Endothelial cell of umbilical vein (primary cell): ENCODE results near the gene CDK19. TPM values are rescaled to one million over a fixed set of nuclear protein-coding genes. Genes with fewer than 3 reads are reported as not detected.

Experiments used
- BruUV-seq: library from RNA; stranded (reverse); fragments of 400-500 nt; replicated peaks from 2 replicates; lab custom pipeline; 2021; lab: Mats Ljungman, UMichigan
- CTCF ChIA-PET: fragments of 300-600, 350-600 bp; sonication (Branson Sonifier 250); formaldehyde crosslinking; loops from one replicate; lab custom pipeline; 2021; ENCODE audit warnings: antibody characterized with exemption, inconsistent platforms; lab: Charles Lee
- POLR2A ChIA-PET: fragments of 300-600, 350-600 bp; sonication (Branson Sonifier 250); formaldehyde crosslinking; loops from one replicate; lab custom pipeline; 2021; ENCODE audit warnings: antibody characterized with exemption, inconsistent platforms; lab: Charles Lee
- DNase-seq: peaks from one replicate; pipeline ENCODE4 v3.0.0-alpha.2; 2011; ENCODE audit warnings: low read depth, low spot score
- FAIRE-seq: peaks from 2 replicates; lab custom pipeline; 2011; peaks lifted over from hg19 to GRCh38; lab: Jason Lieb, UNC
- H2AFZ ChIP-seq: 2 replicates; pipeline ENCODE4 v1.6.0; 2012; ENCODE audit warnings: low read depth, low read length, control low read depth, inconsistent platforms
- H3K27ac ChIP-seq: 2 replicates; pipeline ENCODE4 v1.5.1; 2011; ENCODE audit warnings: low read depth, mild to moderate bottlenecking, control low read depth, low read length, moderate library complexity; ENCODE audit not compliant: insufficient read depth
- H3K27me3 ChIP-seq, 2 experiments: 2 replicates each; pipeline versions ENCODE4 v1.6.0 to v1.6.1; 2011; ENCODE audit warnings: low read length in 2 of 2, mixed read lengths in 1 of 2; ENCODE audit not compliant: control insufficient read depth in 2 of 2, insufficient read depth in 2 of 2
- H3K36me3 ChIP-seq, 2 experiments: 2 replicates in 1 of 2; 3 replicates in 1 of 2; pipeline ENCODE4 v1.5.1; 2011; ENCODE audit warnings: low read length in 2 of 2, mild to moderate bottlenecking in 1 of 2, moderate library complexity in 1 of 2; ENCODE audit not compliant: control insufficient read depth in 2 of 2, insufficient read depth in 2 of 2; ENCODE audit errors: extremely low read depth in 1 of 2
- H3K4me1 ChIP-seq: 3 replicates; pipeline ENCODE4 v1.5.1; 2011; ENCODE audit warnings: mild to moderate bottlenecking, low read length; ENCODE audit not compliant: control insufficient read depth, insufficient read depth; ENCODE audit errors: extremely low read depth
- H3K4me2 ChIP-seq: 2 replicates; pipeline ENCODE4 v1.6.1; 2011; ENCODE audit warnings: low read length, control low read depth, mixed read lengths; ENCODE audit not compliant: insufficient read depth
- H3K4me3 ChIP-seq, 3 experiments: fragments of 200-600 bp in 1 of 3; sonication (generic), shearing (Covaris generic) in 1 of 3; replicated peaks in 1 of 3; 2 replicates each; pipeline ENCODE4 v1.5.1; 2011 to 2016; ENCODE audit warnings: control low read depth in 3 of 3, low read length in 3 of 3, mild to moderate bottlenecking in 2 of 3, inconsistent platforms in 1 of 3, low read depth in 1 of 3, moderate library complexity in 1 of 3; ENCODE audit not compliant: insufficient read depth in 1 of 3
- H3K79me2 ChIP-seq: 2 replicates; pipeline ENCODE4 v1.6.0; 2012; ENCODE audit warnings: low read length, inconsistent platforms; ENCODE audit not compliant: control insufficient read depth, insufficient read depth
- H3K9ac ChIP-seq: replicated peaks from 2 replicates; pipeline ENCODE3; 2011; ENCODE audit warnings: low read length, control low read depth; ENCODE audit not compliant: insufficient read depth; ENCODE audit errors: extremely low read depth
- H3K9me1 ChIP-seq: replicated peaks from 3 replicates; pipeline ENCODE4 v1.6.0; 2011; ENCODE audit warnings: mild to moderate bottlenecking, low read length; ENCODE audit not compliant: control insufficient read depth, insufficient read depth; ENCODE audit errors: extremely low read depth
- H3K9me3 ChIP-seq: replicated peaks from 2 replicates; pipeline ENCODE4 v1.5.1; 2012; ENCODE audit warnings: low read length, inconsistent platforms; ENCODE audit not compliant: control insufficient read depth, insufficient read depth
- H4K20me1 ChIP-seq: replicated peaks from 2 replicates; pipeline ENCODE3; 2011; ENCODE audit warnings: mild to moderate bottlenecking, low read length; ENCODE audit not compliant: control insufficient read depth, insufficient read depth; ENCODE audit errors: extremely low read depth
- EZH2 ChIP-seq: IDR thresholded peaks from 2 replicates; pipeline ENCODE4 v1.6.1; 2012; ENCODE audit warnings: borderline replicate concordance, low read depth, mild to moderate bottlenecking, moderate library complexity, low read length, inconsistent platforms; ENCODE audit not compliant: severe bottlenecking
- FOS ChIP-seq: IDR thresholded peaks from 2 replicates; pipeline ENCODE4 v1.6.1; 2011; ENCODE audit warnings: mild to moderate bottlenecking, low read length, moderate library complexity, borderline replicate concordance; ENCODE audit not compliant: insufficient read depth
- GATA2 ChIP-seq: IDR thresholded peaks from 2 replicates; pipeline ENCODE4 v1.7.0; 2011; ENCODE audit warnings: low read depth, mild to moderate bottlenecking, moderate library complexity, mixed read lengths, low read length; ENCODE audit not compliant: insufficient read length, insufficient read depth
- JUN ChIP-seq: IDR thresholded peaks from 2 replicates; pipeline ENCODE4 v1.6.1; 2011; ENCODE audit warnings: borderline replicate concordance, low read depth; ENCODE audit not compliant: insufficient read length, insufficient read depth
- MYC ChIP-seq: IDR thresholded peaks from one replicate; pipeline ENCODE4 v1.6.1; 2011; ENCODE audit warnings: mild to moderate bottlenecking, low read depth, low read length
- POLR2A ChIP-seq: IDR thresholded peaks from 2 replicates; pipeline ENCODE4 v1.6.1; 2012; ENCODE audit warnings: low read depth, mild to moderate bottlenecking, control low read depth, low read length
- POLR2AphosphoS5 ChIP-seq: IDR thresholded peaks from 2 replicates; pipeline ENCODE4 v1.6.1; 2012; ENCODE audit warnings: low read depth, mild to moderate bottlenecking, control low read depth, low read length, moderate library complexity; ENCODE audit not compliant: insufficient read depth
- dilution Hi-C: fragments of 300-500 bp; cut with MboI; formaldehyde crosslinking; loops from one replicate; pipeline ENCODE4 v1.15.0; 2019; ENCODE audit warnings: low sequenced_read_pairs; ENCODE audit not compliant: extremely low pct_ligation_motif_present
- intact Hi-C: fragments of 100-400 bp; cut with micrococcal nuclease; formaldehyde crosslinking; loops from one replicate; pipeline ENCODE4 v1.10.0; 2022
- polyA plus RNA-seq, 4 experiments: library from polyadenylated mRNA; depleted of rRNA in 3 of 4; stranded (reverse) in 3 of 4; unstranded in 1 of 4; fragments of >200 nt; gene quantifications; 2 replicates each; pipeline versions ENCODE4 v1.2.1 to v1.2.3, GENCODE V29; 2011 to 2012; ENCODE audit warnings: missing spikeins in 1 of 4
- total RNA-seq: library from RNA; stranded (reverse); gene quantifications from 2 replicates; pipeline ENCODE4 v1.2.3, GENCODE V29; 2021
- TF ChIP-seq, protein P1 (sequence below), 2 donors: IDR thresholded peaks; 1 replicate in 1 of 2; 2 replicates in 1 of 2; pipeline ENCODE4 v1.5.1; 2011; ENCODE audit warnings: low read length in 2 of 2, mild to moderate bottlenecking in 2 of 2, moderate library complexity in 2 of 2, control low read depth in 1 of 2, inconsistent platforms in 1 of 2, low read depth in 1 of 2; ENCODE audit not compliant: insufficient read depth in 1 of 2; ENCODE audit errors: extremely low read depth in 1 of 2

CDK19 gene
- total and polyA plus RNA-seq, 2 donors (not counting 3 experiments of a cell fraction or from before 2014, with no cell fraction given), result 4.6 to 12.1 TPM

DNA sequence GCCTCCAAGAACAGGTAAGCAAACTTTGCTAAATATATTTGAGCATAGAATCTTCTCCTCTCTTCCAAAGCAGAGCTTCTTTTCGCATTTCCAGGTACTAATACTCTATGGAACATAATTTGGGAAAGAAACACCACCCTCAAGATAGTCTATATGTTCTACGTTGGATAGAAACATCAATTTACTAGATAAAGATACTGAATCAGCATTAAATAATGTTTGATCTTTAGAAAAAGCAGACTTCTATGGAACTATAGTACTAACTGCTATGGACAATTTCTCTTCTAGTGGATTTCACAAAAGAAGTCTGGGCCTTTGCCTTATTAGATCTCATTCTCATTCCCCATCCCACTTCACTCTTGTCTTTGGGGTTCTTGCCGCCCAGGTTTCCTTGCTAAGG lies 103.0 kb downstream of the CDK19 start:
- TF ChIP-seq POLR2AphosphoS5 (no peak), FOS (no peak), EZH2 (no peak), MYC (no peak), POLR2A (no peak)
- TF ChIP-seq, protein P1, sequence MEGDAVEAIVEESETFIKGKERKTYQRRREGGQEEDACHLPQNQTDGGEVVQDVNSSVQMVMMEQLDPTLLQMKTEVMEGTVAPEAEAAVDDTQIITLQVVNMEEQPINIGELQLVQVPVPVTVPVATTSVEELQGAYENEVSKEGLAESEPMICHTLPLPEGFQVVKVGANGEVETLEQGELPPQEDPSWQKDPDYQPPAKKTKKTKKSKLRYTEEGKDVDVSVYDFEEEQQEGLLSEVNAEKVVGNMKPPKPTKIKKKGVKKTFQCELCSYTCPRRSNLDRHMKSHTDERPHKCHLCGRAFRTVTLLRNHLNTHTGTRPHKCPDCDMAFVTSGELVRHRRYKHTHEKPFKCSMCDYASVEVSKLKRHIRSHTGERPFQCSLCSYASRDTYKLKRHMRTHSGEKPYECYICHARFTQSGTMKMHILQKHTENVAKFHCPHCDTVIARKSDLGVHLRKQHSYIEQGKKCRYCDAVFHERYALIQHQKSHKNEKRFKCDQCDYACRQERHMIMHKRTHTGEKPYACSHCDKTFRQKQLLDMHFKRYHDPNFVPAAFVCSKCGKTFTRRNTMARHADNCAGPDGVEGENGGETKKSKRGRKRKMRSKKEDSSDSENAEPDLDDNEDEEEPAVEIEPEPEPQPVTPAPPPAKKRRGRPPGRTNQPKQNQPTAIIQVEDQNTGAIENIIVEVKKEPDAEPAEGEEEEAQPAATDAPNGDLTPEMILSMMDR (IDR thresholded peaks at IDR 0.05; ENCODE audit: extremely low read depth in 1 of 2, insufficient read depth in 1 of 2, low read depth in 1 of 2, low read length in 2 of 2), result no peak
- no peaks in the 10 kb centered on the region for H3K79me2 ChIP-seq
- H3K27me3 ChIP-seq, result no peaks in the 10 kb centered on the region
- DNase-seq, result no peak
- H3K4me1 ChIP-seq, result no peaks in the 10 kb centered on the region
- intact Hi-C loops (no loop called here), dilution Hi-C loops (no loop called here)
- no TSS peak for BruUV-seq
- H4K20me1 ChIP-seq, result no peaks in the 10 kb centered on the region
- no peaks in the 10 kb centered on the region for H3K36me3 ChIP-seq
- no peaks in the 10 kb centered on the region for H3K9me1 ChIP-seq
- POLR2A ChIA-PET, result no interaction called here
- CTCF ChIA-PET, result interaction anchor here (0.7 to 1.1 kb wide), 2 partner anchors 179 to 1103 kb away, joined by 3 to 4 read pairs; no protein-coding TSS in a partner anchor
- H2AFZ ChIP-seq, result no peak overlapping the region
- H3K4me2 ChIP-seq, result no peak overlapping the region
- no peak overlapping the region for H3K9ac ChIP-seq
- H3K9me3 ChIP-seq, result no peaks in the 10 kb centered on the region
- no peak overlapping the region for H3K27ac ChIP-seq
- no peak for FAIRE-seq
- H3K4me3 ChIP-seq, result no peak overlapping the region

DNA sequence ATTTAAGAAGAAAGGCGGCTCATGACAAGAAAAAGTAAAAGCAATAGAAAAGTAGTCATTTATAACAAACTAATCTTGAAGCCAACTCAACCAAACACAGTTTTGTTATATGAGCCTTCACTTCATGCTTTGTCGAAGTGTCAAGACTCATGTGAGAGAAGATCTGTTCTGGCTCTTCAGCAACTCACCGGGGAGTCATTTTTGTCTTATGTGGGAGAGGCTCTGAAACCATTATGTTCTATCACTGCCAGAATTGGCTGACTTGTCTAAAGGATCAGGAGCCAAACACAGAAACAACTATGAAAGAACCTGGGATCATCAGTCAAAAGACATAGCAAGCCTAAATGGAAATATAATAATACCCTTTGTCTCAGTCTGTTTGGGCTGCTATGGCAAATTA lies 105.2 kb downstream of the CDK19 start:
- no peak overlapping the region for H2AFZ ChIP-seq
- CTCF ChIA-PET, result interaction anchor here (1.5 kb wide), 1 partner anchor 11 kb away, joined by 4 read pairs; no protein-coding TSS in a partner anchor
- no peaks in the 10 kb centered on the region for H4K20me1 ChIP-seq
- H3K9me1 ChIP-seq, result no peaks in the 10 kb centered on the region
- POLR2A ChIA-PET, result no interaction called here
- FAIRE-seq, result no peak
- no peaks in the 10 kb centered on the region for H3K4me1 ChIP-seq
- no peaks in the 10 kb centered on the region for H3K27me3 ChIP-seq
- no peak overlapping the region for H3K4me2 ChIP-seq
- H3K9ac ChIP-seq, result no peak overlapping the region
- no TSS peak for BruUV-seq
- no peak overlapping the region for H3K27ac ChIP-seq
- dilution Hi-C loops, result no loop called here
- no peaks in the 10 kb centered on the region for H3K9me3 ChIP-seq
- no peaks in the 10 kb centered on the region for H3K79me2 ChIP-seq
- TF ChIP-seq POLR2AphosphoS5 (no peak), GATA2 (no peak), FOS (no peak), POLR2A (no peak), MYC (no peak), EZH2 (no peak), JUN (no peak)
- TF ChIP-seq, protein P1 (IDR thresholded peaks at IDR 0.05; ENCODE audit: extremely low read depth in 1 of 2, insufficient read depth in 1 of 2, low read depth in 1 of 2, low read length in 2 of 2), result no peak
- H3K36me3 ChIP-seq, result no peaks in the 10 kb centered on the region
- intact Hi-C loops, result no loop called here
- DNase-seq, result no peak
- H3K4me3 ChIP-seq, result no peak overlapping the region
